Measurements from ENCODE around the gene SRGAP1. TPM values are rescaled to one million over a fixed set of nuclear protein-coding genes. Genes with fewer than 3 reads are reported as not detected.

SRGAP1 gene
- total and polyA plus RNA-seq, 9 donors, result 2.8 to 17.9 (median 8.6) TPM

- intact Hi-C loops (cut with DNase I), result no loop called here
- H3K4me1 ChIP-seq (ENCODE audit: insufficient read depth), result no peaks in the 10 kb centered on the region
- DNase-seq, result no peak
- no peak overlapping the region for H3K4me3 ChIP-seq
- no peak overlapping the region for H3K27ac ChIP-seq
- no peaks in the 10 kb centered on the region for H3K9me3 ChIP-seq
- 91 to 97% (median 94%) methylated on average over 5 of the region's 5 CpGs for WGBS, 3 donors
- no peaks in the 10 kb centered on the region for H3K36me3 ChIP-seq
- TF ChIP-seq EP300 (IDR thresholded peaks at IDR 0.05), result no peak
- no peak for TF ChIP-seq POLR2A (IDR thresholded peaks at IDR 0.05)
- no peak for TF ChIP-seq CTCF (IDR thresholded peaks at IDR 0.05)
- H3K27me3 ChIP-seq, result no peaks in the 10 kb centered on the region
Measured at GRCh38 chr12:64203036-64203435, 358.5 kb downstream of the SRGAP1 start.

GRCh38 chr12:64203775-64204174 lies 359.3 kb downstream of the SRGAP1 start:
- intact Hi-C loops (cut with DNase I), result no loop called here
- WGBS, 3 donors, result 56 to 68% (median 56%) methylated on average over 7 of the region's 7 CpGs

GRCh38 chr12:64205542-64205941 lies 361.0 kb downstream of the SRGAP1 start:
- intact Hi-C loops (cut with DNase I), result no loop called here
- WGBS, 3 donors, result 93 to 97% (median 93%) methylated on average over 2 of the region's 2 CpGs
- TF ChIP-seq CTCF (IDR thresholded peaks at IDR 0.05) (no peak), POLR2A (IDR thresholded peaks at IDR 0.05) (no peak), EP300 (IDR thresholded peaks at IDR 0.05) (no peak)
- H3K27ac ChIP-seq, result no peak overlapping the region
- no peak overlapping the region for H3K4me3 ChIP-seq
- no peaks in the 10 kb centered on the region for H3K36me3 ChIP-seq
- H3K27me3 ChIP-seq, result no peaks in the 10 kb centered on the region
- no peaks in the 10 kb centered on the region for H3K9me3 ChIP-seq
- H3K4me1 ChIP-seq (ENCODE audit: insufficient read depth), result no peaks in the 10 kb centered on the region
- DNase-seq, result no peak

More at GRCh38 chr12:64203775-64204174, 359.3 kb downstream of the SRGAP1 start:
- no peak for DNase-seq
- no peaks in the 10 kb centered on the region for H3K27me3 ChIP-seq
- no peaks in the 10 kb centered on the region for H3K36me3 ChIP-seq
- no peak overlapping the region for H3K4me3 ChIP-seq
- no peaks in the 10 kb centered on the region for H3K9me3 ChIP-seq
- H3K27ac ChIP-seq, result no peak overlapping the region
- TF ChIP-seq EP300 (IDR thresholded peaks at IDR 0.05), result no peak
- no peak for TF ChIP-seq CTCF (IDR thresholded peaks at IDR 0.05)
- TF ChIP-seq POLR2A (IDR thresholded peaks at IDR 0.05), result no peak
- H3K4me1 ChIP-seq (ENCODE audit: insufficient read depth), result no peaks in the 10 kb centered on the region

- TF ChIP-seq EP300 (IDR thresholded peaks at IDR 0.05) (no peak), POLR2A (IDR thresholded peaks at IDR 0.05) (no peak), CTCF (IDR thresholded peaks at IDR 0.05) (no peak)
Measured at GRCh38 chr12:64207453-64207852, 363.0 kb downstream of the SRGAP1 start.

More at GRCh38 chr12:64207453-64207852, 363.0 kb downstream of the SRGAP1 start:
- intact Hi-C loops (cut with DNase I), result no loop called here
- no peak for DNase-seq
- Histone ChIP-seq H3K27ac (no peak overlapping the region), H3K9me3 (no peaks in the 10 kb centered on the region), H3K4me1 (ENCODE audit: insufficient read depth) (no peaks in the 10 kb centered on the region), H3K36me3 (no peaks in the 10 kb centered on the region), H3K27me3 (no peaks in the 10 kb centered on the region), H3K4me3 (no peak overlapping the region)
- whole genome bisulfite sequencing, 3 donors, result 95 to 100% (median 96%) methylated on average over 2 of the region's 2 CpGs

Small RNA genes within 50 kb of the gene (small RNA-seq; reads per million reads assigned to genes)
- gene AC020611.1 (not detected), gene RNU6-1009P (not detected)

Other genes with a start within 250 kb of the SRGAP1 start
- 10 to 100 TPM; 16.3 to 31.2 (median 25.5) TPM for gene DPY19L2, start 176.2 kb upstream of the SRGAP1 start, total RNA-seq
- gene DPY19L2, start 176.2 kb upstream of the SRGAP1 start, polyA plus RNA-seq, result 10 to 100 TPM; 14.2 TPM
- 10 to 100 TPM; 15.0 to 23.3 (median 20.2) TPM for gene RXYLT1, start 64.8 kb upstream of the SRGAP1 start, total RNA-seq
- 10 to 100 TPM; 18.1 to 21.6 TPM for gene RXYLT1, start 64.8 kb upstream of the SRGAP1 start, polyA plus RNA-seq